GM18861 (cell line): ENCODE measurements around the gene RSPH9.
"Not testable (repeated sequence)": the region's sequence is repeated elsewhere in the genome, so short reads cannot be mapped to it uniquely, and the experiment has no call there.

ENCODE experiments used
- ATAC-seq: cut with Tn5 transposase; IDR thresholded peaks from one replicate; pipeline ENCODE4 v1.9.1; 2021; ENCODE audit not compliant: unreplicated experiment

The RSPH9 gene

DNA sequence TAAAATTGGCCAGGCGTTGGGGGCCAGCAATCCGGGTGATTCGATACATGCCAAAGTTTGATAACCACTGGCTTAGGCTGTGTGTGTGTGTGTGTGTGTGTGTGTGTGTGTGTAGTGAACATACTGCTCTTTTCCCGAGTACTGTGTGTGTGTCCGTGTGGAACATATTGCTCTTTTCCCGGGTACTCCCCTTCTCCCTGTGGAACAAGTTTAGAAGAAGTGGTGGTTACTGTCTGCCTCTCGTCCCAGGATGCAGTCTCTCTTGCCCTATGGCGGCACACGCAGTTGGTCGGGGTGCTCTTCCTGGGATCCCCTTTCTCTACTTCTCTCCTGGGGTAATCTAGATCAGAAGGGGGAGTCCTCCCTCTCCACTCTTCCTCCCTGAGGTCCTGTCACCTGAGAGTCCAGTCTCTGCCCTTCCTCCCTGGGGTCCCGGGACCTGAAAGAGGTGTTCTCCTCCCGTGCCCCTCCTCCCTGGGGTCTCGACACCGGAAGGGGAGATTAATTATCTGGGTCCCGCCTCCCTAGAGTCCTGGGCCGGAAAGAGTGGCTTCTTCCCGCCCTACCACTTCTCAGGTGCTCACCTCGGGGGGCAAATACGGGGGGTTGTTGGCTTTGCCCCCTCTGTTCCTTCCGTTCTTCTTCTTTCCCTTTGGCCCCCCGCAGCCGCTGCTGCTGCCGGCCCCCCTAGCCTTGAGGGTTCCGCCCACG, 16.3 kb upstream of the RSPH9 start:
- ATAC-seq = no peak

DNA sequence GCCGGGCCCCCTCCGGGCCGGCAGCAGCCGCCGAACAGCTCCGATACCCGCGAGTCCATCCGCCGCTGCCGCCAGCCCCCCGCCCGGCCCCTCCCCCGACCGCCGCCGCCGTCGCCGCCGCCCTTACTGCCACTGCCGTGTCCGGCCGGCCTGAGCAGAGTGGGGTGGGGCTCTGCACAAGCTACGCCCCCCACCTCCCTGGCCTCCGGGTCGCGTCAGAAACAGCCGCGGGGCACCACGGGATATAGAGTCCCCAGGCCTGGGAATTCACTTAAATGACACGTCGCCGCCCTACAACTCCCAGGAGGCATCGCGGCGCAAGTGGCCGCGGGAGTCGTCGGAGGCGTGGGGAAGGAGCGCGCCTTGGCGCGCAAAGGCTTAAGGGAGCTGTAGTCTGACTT, 15.7 kb upstream of the RSPH9 start, which contains the start of gene GTPBP2:
Gene GTPBP2 (minus strand): TSS at position 161 of the 401 bp plus-strand sequence. CDS start 102 bp downstream, at position 59.
- peak; percentile 74 for ATAC-seq

DNA sequence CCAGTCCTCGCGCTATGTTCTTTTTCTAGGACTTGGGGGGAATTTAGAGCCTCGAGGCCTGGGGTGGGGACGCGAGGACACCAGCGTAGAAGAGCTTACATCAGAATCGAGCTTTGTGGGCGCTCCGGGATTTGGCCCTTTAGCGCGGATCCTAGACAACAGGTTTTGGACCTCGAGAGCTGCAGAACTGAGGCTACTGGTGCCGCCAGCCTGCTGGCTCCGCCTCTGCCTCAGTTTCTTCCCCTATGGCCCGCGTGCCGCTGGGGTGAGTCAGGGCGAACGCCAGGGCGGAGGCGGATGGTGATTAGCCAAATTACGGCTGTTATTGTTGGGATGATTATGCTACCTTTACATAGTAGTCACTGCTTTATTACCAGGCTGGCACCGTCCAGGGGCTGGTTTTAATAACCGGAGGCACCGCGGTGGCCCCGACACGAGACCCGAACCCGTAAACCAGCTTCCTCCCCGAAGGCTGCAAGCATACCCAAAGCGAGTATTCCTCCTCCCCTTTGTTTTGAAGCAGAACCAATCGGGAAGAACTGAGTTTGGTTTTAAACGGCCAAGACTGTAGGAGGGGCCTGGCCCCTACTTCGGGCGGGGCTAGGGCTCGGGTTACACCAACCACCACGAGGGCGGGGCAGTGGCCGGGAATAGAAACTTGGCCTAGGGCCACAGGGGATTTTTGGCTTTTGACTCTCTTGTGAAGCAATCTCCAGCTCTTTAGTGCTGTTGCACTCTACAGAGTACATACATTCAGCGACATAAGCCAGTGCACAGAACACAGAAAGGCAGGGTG, 15.1 kb upstream of the RSPH9 start:
- ATAC-seq = peak; percentile 62

DNA sequence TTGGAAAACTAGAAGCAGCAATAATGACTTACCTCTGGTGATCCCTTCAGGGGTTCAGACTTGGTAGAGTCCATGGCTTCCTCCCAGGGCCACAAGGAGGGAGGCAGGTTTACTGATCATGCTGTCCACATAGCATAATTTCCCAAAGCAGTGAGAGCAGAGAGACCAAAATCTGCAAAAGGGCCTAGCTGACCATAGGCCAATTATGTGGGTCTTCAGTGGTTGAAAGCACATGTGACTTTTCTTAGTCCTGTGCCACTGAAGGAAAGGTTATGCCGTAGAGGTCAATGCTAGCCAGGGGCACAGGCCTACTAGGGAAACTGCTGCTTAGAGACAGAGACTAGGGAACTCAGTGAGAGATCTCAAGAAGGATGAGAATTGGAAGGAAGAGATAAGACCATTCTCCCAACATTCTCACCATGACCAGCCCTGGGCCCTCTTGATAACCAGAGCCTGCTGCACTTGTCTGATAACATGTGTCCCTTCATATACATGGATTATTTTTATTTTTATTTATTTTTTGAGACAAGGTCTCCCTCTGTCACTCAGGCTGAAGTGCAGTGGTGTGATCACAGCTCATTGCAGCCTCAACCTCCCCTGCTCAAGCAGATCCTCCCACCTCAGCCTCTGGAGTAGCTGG, 13.7 kb upstream of the RSPH9 start:
- no peak for ATAC-seq

DNA sequence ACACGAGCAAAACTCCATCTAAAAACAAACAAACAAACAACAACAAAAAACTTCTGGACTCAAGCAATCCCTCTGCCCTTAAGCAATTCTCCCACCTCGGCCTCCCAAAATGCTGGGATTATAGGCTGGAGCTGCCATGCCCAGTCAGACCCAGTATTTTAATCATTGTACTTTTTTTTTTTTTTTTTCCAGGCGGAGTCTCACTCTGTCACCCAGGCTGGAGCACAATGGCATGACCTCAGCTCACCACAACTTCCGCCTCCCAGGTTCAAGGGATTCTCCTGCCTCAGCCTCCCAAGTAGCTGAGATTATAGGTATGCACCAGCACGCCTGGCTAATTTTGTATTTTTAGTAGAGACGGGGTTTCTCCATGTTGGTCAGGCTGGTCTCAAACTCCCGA, 11.8 kb upstream of the RSPH9 start:
- ATAC-seq = not testable (repeated sequence)

DNA sequence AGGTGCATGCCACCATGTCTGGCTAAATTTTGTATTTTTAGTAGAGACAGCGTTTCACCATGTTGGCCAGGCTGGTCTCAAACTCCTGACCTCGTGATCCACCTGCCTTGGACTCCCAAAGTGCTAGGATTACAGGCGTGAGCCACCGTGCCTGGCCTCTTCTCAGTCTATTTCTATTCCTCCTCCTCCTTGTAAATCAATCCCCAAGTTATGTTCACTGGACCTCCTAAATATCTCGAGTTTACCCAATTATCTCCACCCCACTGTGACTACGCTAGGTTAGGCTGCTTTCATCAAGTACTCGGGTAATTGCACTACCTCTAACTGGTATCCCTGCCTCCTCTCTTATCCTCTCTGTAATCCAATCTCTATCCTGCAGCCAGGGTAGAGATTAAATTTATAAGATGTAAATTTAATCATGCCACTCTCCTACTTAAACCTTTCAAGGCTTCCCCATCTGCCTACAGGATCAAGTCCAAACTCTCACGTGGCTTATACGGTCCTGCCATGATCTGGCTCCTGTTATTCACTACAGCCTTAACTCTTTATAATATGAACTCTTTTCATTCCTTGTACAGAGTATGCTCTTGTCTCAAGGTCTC, 10.0 kb upstream of the RSPH9 start:
- no peak for ATAC-seq

DNA sequence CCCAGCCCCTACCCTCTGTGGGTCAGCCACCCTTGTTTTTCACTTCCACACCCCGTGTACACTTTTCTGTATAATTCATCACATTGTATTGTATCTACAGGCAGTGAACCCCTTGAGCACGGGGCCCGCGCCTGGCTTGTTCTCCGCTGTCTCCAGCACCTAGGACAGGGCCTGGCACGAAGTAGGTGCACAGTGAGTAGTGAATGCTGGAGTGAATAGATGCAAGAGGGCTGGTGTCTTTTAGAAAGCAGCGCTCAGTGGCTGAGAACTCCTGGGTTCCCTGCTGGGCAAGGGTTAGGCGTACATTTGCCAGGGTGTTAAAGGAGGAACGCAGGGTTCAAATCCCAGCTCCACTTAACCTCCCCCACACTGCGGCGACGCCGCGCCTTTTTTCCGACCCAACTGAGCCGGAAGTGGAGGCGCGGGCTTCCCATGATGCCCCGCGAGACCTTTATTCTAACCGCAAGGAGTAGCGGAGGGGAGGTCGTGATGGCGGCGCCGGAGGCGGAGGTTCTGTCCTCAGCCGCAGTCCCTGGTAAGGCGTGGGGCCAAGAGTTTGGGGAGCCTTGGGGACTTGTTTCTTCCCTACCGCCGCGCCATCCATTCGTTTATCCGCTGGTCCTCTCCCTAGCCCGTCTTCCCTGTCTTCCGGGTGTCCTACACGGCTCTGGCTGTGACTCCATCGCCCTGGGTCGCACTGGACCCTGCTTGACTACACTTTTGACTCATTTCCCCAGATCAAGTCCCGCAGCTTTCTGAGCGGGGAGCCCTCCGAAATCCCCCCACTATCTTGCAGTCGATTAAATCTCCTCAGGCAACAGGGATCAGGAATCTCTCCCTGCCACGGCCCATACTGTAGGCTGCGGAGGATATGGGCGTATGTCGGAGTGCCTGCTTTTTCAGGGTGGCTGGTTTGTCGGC, 9.2 kb upstream of the RSPH9 start, which contains the start of gene MAD2L1BP:
Gene MAD2L1BP (plus strand): TSS at position 454 of the 921 bp plus-strand sequence. CDS start 36 bp downstream, at position 490.
- peak; percentile 74 for ATAC-seq

DNA sequence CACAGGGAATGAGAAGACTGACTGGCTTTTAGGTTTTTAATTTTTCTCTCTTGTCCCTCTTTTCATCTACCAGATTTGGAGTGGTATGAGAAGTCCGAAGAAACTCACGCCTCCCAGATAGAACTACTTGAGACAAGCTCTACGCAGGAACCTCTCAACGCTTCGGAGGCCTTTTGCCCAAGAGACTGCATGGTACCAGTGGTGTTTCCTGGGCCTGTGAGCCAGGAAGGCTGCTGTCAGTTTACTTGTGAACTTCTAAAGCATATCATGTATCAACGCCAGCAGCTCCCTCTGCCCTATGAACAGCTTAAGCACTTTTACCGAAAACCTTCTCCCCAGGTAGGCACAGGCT, 8.6 kb upstream of the RSPH9 start:
- peak; percentile 11 for ATAC-seq

DNA sequence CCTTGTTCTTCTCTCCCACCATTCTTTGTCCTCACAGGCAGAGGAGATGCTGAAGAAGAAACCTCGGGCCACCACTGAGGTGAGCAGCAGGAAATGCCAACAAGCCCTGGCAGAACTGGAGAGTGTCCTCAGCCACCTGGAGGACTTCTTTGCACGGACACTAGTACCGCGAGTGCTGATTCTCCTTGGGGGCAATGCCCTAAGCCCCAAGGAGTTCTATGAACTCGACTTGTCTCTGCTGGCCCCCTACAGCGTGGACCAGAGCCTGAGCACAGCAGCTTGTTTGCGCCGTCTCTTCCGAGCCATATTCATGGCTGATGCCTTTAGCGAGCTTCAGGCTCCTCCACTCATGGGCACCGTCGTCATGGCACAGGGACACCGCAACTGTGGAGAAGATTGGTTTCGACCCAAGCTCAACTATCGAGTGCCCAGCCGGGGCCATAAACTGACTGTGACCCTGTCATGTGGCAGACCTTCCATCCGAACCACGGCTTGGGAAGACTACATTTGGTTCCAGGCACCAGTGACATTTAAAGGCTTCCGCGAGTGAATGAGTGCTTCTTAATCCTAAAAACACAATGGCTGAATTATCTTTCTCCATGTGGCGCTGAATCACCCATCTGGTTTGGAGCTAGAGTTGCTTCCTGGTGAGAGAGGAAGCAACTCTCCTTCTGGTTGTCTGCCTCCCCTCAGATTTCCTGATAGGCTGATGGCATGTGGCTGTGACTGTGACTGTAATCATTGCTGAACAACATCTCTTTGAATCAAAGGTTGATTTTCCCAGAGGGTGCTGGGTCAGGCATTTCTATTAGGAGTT, 4.6 kb upstream of the RSPH9 start:
- ATAC-seq = no peak

DNA sequence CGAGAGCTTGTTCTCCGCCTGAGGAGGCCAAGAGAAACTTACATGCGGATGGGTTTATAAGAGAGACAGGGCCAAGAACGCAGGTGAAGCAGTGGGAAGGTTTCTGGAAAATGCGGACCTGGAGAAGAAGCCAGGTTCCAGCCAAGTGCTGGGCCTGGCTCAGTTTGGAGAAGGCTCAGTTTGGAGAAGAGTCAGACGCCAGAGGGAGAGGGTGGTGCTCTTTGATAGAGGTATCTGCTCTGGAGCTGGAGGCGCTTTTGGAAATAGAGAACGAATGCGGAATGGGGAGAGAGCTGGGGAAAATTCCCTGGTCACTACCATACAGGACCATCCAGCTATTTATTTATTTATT, 753 bp downstream of the RSPH9 start:
- no peak for ATAC-seq

DNA sequence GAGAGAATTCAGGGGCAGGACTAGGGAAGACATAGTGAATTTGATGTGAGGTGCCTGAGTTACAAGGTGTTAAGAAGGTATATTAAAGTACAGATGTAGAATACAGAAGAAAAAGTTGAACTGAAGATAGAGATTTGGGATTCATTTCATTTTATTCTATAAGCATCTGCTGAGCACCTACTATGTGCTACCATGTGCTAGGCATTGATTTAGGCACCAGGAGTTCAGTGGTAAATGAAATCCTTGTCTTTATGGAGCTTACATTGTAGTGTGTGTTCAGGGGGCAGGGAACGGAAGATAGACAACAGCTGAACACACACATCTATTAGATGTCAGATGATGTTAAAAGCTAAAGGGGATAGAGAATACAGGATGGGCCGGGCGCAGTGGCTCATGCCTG, 2.8 kb downstream of the RSPH9 start:
- ATAC-seq = no peak

DNA sequence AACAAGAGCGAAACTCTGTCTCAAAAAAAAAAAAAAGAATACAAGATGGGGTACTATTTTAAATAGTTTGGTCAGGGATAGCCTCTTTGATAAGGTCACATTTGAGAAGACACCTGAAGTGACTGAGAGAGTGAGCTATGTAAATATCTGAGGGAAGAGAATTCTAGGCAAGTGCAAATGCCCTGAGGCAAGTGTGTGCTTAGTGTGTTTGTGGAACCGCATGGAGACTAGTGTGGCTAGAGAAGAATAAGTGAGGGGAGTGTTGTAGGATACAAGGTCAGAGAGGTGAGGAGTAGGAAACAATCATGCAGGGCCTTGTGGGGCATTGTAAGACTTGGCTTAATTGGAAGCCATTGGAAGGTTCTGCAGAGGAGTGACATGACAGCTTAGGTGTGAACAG, 3.4 kb downstream of the RSPH9 start:
- ATAC-seq = no peak

DNA sequence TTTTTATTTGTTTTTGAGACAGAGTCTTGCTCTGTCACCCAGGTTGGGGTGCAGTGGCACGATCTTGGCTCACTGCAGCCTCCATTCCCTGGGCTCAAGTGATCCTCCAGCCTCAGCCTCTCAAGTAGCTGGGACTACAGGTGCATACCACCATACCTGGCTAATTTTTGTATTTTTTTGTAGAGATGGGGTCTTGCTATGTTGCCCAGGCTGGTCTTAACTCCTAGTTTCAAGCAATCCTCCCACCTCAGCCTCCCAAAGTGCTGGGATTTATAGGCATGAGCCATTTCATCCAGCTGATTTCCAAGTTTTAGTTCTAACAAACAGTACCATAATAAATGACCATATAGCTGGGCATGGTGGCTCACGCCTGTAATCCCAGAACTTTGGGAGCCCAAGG, 8.0 kb downstream of the RSPH9 start:
- not testable (repeated sequence) for ATAC-seq

DNA sequence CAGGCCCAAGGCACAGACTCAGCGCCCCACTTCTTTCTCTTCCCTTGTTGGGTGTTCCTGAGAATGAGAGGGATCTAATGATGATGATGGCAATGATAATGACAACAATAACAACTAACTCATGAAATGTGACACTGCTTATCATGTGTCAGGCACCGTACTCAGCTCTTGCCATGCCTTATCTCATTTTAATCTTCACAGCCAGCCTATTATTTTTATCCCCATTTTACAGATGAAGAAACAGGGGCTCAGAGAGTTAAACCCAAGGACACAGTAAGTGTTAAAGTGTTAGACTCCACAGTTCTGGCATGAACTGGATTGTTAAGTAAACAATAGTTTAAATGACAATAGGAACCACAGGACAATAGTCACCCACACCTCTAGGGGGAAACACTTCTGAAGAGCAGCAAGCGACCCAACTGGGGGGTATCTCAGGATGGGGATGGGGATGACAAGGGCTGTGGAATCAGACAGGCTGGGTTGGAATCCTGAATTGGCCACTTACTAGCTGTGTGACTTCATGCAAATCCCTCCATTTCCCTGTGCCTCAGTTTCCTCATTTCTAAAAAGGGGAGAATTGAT, 12.5 kb downstream of the RSPH9 start:
- ATAC-seq = no peak

DNA sequence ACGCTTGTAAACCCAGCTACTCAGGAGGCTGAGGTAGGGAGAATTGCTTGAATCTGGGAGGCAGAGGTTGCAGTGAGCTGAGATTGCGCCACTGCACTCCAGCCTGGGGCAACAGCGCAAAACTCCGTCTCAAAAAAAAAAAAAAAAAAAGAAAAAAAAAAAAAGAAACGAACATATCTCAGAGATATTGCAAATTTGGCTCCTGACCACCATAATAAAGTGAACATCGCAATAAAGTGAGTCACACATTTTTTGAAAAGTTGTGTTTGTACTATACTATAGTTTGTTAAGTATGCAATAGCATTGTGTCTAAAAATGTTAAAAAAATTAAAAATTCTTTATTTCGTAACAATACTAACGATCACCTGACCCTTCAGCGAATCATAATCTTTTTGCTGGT, 13.3 kb downstream of the RSPH9 start:
- no peak for ATAC-seq

DNA sequence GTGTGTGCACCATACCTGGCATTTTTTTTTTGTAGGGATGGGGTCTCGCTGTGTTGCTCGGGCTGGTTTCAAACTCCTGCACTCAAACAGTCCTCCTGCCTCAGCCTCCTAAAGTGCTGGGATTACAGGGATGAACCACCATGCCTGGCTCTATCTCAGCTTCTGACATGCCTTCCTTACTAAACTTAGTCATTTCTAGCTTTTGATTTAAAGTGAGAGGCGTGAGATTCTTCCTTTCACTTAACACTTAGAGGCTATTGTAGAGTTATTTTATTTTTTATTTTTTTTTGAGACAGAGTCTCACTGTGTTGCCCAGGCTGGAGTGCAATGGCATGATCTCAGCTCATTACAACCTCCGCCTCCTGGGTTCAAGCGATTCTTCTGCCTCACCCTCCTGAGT, 18.1 kb downstream of the RSPH9 start:
- not testable (repeated sequence) for ATAC-seq

DNA sequence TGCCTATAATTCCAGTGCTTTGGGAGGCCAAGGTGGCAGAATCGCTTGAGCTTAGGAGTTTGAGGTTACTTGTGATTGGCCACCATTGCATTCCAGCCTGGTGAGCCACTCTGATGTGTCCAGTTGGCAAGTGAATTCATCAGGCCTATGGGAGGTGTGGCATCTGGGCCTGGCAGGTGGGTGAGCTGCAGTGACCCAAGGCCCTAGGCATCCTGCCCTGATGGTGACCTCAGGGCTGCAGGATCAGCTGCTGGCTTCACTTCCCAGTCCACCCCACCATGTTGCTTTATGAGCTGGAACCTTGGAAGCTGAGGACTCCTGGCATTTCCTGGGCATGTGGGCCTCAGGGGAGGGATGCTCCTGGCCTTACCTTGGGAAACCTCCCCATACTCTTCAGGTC, 20.5 kb downstream of the RSPH9 start:
- no peak for ATAC-seq

DNA sequence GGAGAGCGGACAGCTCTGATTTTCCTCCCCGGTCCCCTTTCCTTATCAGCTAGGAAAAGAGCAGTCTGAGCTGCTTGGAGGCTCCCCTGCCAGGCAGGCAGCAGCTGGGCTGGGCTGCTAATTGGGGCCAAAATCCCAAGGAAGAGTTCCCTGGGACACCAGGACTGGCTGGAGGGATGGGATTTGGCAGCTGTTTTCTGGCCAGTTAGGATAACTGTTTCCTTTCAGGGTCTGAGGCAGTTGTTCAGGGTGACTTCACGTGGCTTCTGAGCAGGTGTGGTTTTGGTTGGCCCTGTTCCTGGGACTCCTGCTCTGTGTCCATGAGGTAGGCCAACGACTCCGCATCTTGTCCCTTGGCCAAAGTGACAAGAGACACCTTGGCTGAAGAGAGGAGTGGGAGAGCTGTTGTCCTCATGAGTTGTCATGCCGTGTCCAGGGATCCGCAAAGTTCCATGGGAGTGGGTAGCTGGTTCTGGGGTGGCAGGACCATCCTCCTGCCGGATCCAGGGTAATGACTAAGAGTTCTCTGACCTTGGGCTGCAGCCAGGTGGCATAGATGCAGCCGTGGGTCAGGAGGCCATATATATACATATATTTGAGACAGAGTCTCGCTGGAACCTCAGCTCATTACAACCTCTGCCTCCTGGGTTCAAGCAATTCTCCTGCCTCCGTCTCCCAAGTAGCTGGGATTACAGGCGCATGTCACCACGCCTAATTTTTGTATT, 21.5 kb downstream of the RSPH9 start:
- no peak for ATAC-seq
